Endometrial microvascular endothelial cells (primary cell): ENCODE results near the gene CNOT6. TPM values are rescaled to one million over a fixed set of nuclear protein-coding genes. Genes with fewer than 3 reads are reported as not detected.

Experiments used
- in situ Hi-C: cut with HindIII; loops from 2 replicates; pipeline ENCODE4 v1.10.0; 2017; ENCODE audit warnings: low sequenced_read_pairs, low pct_unique_long_range_greater_than_20kb; ENCODE audit errors: inconsistent ontology term
- total RNA-seq: library from RNA; depleted of rRNA; stranded (reverse); fragments of >200 nt; gene quantifications from one replicate; pipeline ENCODE4 v1.2.3, GENCODE V29; 2015; ENCODE audit errors: inconsistent ontology term

Gene CNOT6
- total RNA-seq, 1 donor from 2014 or later, result 16.2 TPM

GRCh38 chr5:180607861-180608571 is 113.8 kb downstream of the CNOT6 start:
- in situ Hi-C loops, result no loop called here

- in situ Hi-C loops, result no loop called here
Observed at GRCh38 chr5:180608572-180609310, 114.6 kb downstream of the CNOT6 start.

GRCh38 chr5:180609386-180609785 is 115.2 kb downstream of the CNOT6 start:
- in situ Hi-C loops, result no loop called here

- in situ Hi-C loops, result no loop called here
Observed at GRCh38 chr5:180609817-180610550, 115.8 kb downstream of the CNOT6 start.

GRCh38 chr5:180611140-180611850 is 117.1 kb downstream of the CNOT6 start:
- in situ Hi-C loops, result no loop called here

GRCh38 chr5:180612683-180613082 is 118.5 kb downstream of the CNOT6 start:
- in situ Hi-C loops, result no loop called here

- in situ Hi-C loops, result no loop called here
Observed at GRCh38 chr5:180613188-180613813, 119.1 kb downstream of the CNOT6 start.

GRCh38 chr5:180613814-180614188 is 119.6 kb downstream of the CNOT6 start:
- in situ Hi-C loops, result no loop called here

GRCh38 chr5:180618487-180618828 is 124.3 kb downstream of the CNOT6 start:
- in situ Hi-C loops, result no loop called here

- in situ Hi-C loops, result no loop called here
Observed at GRCh38 chr5:180618829-180619562, 124.8 kb downstream of the CNOT6 start.

- in situ Hi-C loops, result no loop called here
Observed at GRCh38 chr5:180619563-180619915, 125.4 kb downstream of the CNOT6 start.

- in situ Hi-C loops, result no loop called here
Observed at GRCh38 chr5:180620014-180620413, 125.8 kb downstream of the CNOT6 start.

GRCh38 chr5:180621311-180621710 is 127.1 kb downstream of the CNOT6 start:
- in situ Hi-C loops, result no loop called here

GRCh38 chr5:180622910-180623309 is 128.7 kb downstream of the CNOT6 start:
- in situ Hi-C loops, result no loop called here

- in situ Hi-C loops, result no loop called here
Observed at GRCh38 chr5:180623411-180623834, 129.2 kb downstream of the CNOT6 start.

- in situ Hi-C loops, result no loop called here
Observed at GRCh38 chr5:180623844-180624243, 129.7 kb downstream of the CNOT6 start.

- in situ Hi-C loops, result no loop called here
Observed at GRCh38 chr5:180624587-180624986, 130.4 kb downstream of the CNOT6 start.

GRCh38 chr5:180625125-180625790 is 131.1 kb downstream of the CNOT6 start:
- in situ Hi-C loops, result no loop called here
